GM18907 (cell line): ENCODE results near the gene GSE1.

ENCODE experiments used
- ATAC-seq: cut with Tn5 transposase; IDR thresholded peaks from one replicate; pipeline ENCODE4 v1.9.1; 2021; ENCODE audit warnings: mild to moderate bottlenecking, moderate library complexity; ENCODE audit not compliant: unreplicated experiment

Gene GSE1

DNA sequence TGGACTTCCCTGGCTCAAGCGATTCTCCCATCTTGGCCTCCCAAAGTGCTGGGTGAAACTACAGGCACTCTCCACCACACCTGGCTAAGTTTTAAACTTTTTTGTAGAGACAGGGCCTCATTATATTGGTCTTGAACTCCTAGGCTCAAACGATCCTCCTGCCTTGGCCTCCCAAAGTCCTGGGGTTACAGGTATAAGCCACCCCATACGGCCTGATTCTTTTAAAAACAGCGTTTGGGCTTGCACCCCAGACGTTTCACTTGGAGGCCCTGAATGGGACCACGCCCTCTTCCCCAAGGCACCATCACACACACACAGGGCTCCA lies 105.0 kb downstream of the GSE1 start:
- ATAC-seq = no peak

DNA sequence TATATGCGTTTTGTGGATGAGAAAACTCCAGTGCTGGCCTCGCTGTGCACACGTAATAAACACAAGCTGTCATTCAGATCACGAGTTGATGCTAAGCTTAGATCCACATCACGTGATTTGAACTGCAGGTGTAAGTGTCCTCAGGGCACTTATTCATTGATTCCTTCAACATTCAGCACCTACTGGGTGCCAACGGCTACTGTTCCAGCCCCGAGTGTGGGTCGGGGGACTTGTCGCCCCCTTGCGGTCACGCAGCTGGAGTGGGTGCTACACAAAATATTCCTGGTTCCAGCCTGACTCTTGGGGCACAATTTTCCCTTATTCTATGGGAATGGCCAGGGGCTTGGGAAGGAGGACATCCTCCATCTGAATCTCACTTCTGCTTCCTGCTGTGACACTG lies 105.6 kb downstream of the GSE1 start:
- ATAC-seq = no peak

DNA sequence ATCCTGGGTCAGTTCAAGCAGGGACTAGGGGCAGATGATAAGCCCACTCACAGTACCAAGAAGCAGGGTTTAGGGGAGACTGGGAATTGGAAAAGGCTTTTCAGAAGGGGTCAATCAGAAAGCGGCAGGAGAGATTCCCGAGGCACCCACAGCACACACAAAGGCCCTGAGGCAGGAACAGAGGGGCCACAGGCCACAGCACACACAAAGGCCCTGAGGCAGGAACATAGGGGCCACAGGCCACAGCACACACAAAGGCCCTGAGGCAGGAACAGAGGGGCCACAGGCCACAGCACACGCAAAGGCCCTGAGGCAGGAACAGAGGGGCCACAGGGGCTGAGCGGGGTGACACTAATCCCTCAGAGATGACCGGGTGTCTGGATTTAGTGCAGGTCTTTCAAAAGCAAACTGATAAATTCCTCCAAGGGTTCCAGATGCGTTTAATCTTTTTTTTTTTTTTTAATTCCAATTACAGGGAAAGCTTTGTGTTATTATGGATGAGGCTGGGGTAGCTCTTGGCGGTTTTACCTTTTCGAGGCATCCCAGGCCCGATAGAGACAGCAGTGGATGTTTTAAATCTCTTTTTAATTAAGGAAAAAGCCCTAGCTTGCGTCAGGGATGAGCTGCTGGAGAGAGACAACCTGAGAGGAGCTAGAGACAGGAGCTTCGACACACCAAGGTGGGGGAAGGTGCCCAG lies 106.6 kb downstream of the GSE1 start:
- no peak for ATAC-seq

DNA sequence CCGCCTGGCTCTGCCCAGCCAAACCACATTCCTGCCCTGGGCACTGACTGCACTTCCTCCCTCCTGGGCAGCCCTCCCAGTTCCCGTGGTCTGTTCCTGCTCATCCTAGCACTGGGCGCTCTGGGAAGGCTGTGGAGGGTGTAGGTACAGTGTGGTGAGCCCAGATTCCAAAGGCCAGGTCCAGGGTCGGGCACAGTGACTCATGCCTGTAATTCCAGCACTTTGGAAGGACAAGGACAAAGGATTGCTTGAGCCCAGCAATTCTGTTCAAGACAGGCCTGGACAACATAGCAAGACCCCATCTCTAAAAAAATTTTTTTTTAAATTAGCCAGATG lies 107.1 kb downstream of the GSE1 start:
- ATAC-seq = no peak

DNA sequence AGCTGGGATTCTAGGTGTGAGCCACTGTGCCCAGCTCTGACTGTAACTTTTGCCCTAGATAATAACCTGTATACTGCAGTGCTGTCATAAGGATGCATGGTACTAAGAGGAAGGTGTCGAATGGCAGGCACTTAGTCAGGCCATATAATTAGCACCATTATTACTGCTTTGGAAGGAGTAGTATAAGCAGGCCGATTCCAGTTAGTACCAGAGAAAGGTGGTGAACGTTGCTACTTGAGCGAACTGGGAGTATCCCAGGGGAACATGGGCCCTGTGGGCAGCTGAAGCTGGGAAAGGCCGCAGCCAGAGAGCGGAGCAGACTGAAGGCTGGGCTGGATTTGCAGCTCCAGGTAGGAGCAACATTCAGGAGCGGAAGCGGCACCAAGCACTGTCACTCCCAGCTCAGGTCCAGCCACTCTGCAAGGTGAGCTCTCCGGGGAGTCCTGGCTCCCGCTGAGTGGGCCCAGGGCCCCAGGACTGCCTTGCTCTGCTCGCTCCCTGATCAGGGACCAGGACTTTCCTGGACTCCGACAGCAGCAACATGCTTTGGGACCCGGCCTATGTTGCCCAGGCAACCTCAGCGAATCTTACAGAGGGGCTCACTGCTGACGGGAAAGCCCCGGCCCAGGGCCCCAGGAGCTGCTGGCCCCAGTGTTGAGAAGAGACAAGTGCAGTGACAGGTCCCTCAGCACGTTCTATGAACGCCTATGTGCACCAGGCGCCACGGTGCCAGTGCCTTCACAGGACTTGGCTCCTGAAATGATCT lies 109.2 kb downstream of the GSE1 start:
- ATAC-seq = no peak

DNA sequence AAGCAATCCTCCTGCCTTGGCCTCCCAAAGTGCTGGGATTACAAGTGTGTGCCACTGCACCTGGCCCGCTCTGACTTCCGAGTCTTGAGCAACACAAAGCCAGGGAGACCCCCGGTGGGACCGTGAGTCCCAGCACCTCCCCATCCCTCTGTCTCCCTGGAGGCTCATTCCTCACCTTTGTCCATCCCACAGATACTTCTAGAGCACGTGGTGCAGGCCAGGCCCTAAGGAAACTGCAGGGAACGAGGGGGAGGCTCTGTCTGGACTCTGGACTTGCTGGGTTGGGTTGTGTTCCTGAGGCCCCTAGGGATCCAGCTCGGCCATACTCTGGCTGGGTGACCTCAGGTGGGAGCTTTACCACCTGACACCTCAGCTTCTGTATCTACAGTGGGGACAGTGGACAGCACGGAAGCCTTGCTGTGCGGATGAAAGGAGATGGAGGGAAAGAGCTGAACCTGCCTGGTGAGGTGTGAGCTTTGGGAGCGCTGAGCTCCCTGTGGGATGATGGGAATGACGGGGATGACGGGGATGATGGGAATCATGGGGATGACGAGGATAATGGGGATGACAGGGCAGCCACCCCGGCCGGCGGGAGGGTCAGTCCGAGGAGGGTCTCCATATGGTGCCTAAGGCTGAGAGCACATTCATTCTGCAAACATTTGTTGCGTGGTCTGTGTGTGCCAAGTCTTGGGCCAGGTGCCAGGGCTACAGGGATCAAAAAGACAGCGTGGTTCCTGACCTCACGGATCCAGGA lies 111.2 kb downstream of the GSE1 start:
- ATAC-seq = no peak

DNA sequence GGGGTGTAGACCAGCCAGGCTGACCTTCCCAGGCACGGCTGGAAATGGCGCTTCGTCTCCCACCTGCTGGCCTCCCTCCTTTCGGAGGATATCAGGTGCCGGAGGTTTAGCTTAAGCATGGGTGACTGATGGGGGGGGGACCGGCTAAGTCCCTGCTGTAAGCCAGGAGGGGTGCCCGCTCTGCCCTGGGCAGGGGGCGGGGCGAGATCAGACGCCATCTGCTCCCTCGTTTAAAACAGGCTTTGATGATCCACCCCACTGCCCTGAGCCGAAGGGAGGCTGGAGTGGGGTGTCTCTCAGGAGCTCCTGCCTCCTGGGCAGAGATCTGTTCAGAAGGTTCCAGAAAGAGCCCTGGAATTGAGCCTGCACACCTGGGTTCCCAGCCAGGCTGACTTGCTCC lies 111.8 kb downstream of the GSE1 start:
- no peak for ATAC-seq
